HG03460 (cell line): ENCODE measurements around the gene EP300.

Experiments used
- ATAC-seq: cut with Tn5 transposase; IDR thresholded peaks from one replicate; pipeline ENCODE4 v1.9.1; 2021; ENCODE audit not compliant: unreplicated experiment

The EP300 gene

GRCh38 chr22:41204066-41204465 is 111.7 kb downstream of the EP300 start:
- ATAC-seq = no peak

- ATAC-seq = peak; percentile 92
Observed at GRCh38 chr22:41204992-41205900, 112.9 kb downstream of the EP300 start, which contains the start of gene L3MBTL2. TSS of gene L3MBTL2 (plus strand) at chr22:41205312. CDS start at chr22:41205363, 51 bp downstream.

GRCh38 chr22:41206719-41207118 is 114.3 kb downstream of the EP300 start:
- no peak for ATAC-seq

GRCh38 chr22:41215409-41215808 is 123.0 kb downstream of the EP300 start:
- no peak for ATAC-seq

- ATAC-seq = no peak
Observed at GRCh38 chr22:41215926-41216325, 123.5 kb downstream of the EP300 start.

GRCh38 chr22:41216984-41217383 is 124.6 kb downstream of the EP300 start:
- no peak for ATAC-seq

- ATAC-seq = peak; percentile 56
Observed at GRCh38 chr22:41217553-41218157, 125.3 kb downstream of the EP300 start.

- no peak for ATAC-seq
Observed at GRCh38 chr22:41222846-41223507, 130.6 kb downstream of the EP300 start.

- no peak for ATAC-seq
Observed at GRCh38 chr22:41223535-41223934, 131.1 kb downstream of the EP300 start.

GRCh38 chr22:41226723-41227655 is 134.6 kb downstream of the EP300 start:
- no peak for ATAC-seq

GRCh38 chr22:41229215-41229614 is 136.8 kb downstream of the EP300 start:
- no peak for ATAC-seq
